BE2C (cell line): Measurements from ENCODE around the gene CNGA4.
"Not testable (repeated sequence)": the region's sequence is repeated elsewhere in the genome, so short reads cannot be mapped to it uniquely, and the experiment has no call there.

Experiments
- DNase-seq: peaks from one replicate; pipeline ENCODE4 v3.0.0-alpha.2; 2020
- H3K27me3 ChIP-seq: fragments of 250-450 bp; sonication (Bioruptor Pico); 2 replicates; pipeline ENCODE4 v1.5.1; 2020; ENCODE audit warnings: mild to moderate bottlenecking
- H3K36me3 ChIP-seq: fragments of 250-450 bp; sonication (Bioruptor Pico); 2 replicates; pipeline ENCODE4 v1.5.1; 2020; ENCODE audit warnings: mild to moderate bottlenecking
- H3K4me1 ChIP-seq: fragments of 250-450 bp; sonication (Bioruptor Pico); 2 replicates; pipeline ENCODE4 v1.5.1; 2020
- H3K4me3 ChIP-seq: 2 replicates; pipeline ENCODE4 v1.5.1; 2011; ENCODE audit warnings: low read depth, low read length
- H3K9me3 ChIP-seq: fragments of 250-450 bp; sonication (Bioruptor Pico); 2 replicates; pipeline ENCODE4 v1.5.1; 2020
- CTCF ChIP-seq: IDR thresholded peaks from 2 replicates; pipeline ENCODE4 v1.5.1; 2012; ENCODE audit warnings: mild to moderate bottlenecking, low read depth, low read length

CNGA4 gene

GRCh38 chr11:6273188-6273587 is 34.3 kb downstream of the CNGA4 start:
- no peaks in the 10 kb centered on the region for H3K9me3 ChIP-seq
- no peaks in the 10 kb centered on the region for H3K4me1 ChIP-seq
- TF ChIP-seq CTCF: no peak
- DNase-seq: no peak
- no peaks in the 10 kb centered on the region for H3K27me3 ChIP-seq
- H3K4me3 ChIP-seq: no peak overlapping the region
- H3K36me3 ChIP-seq: no peaks in the 10 kb centered on the region

- H3K4me3 ChIP-seq, H3K4me1 ChIP-seq, H3K27me3 ChIP-seq, H3K9me3 ChIP-seq, H3K36me3 ChIP-seq, DNase-seq: not testable (repeated sequence)
Observed at GRCh38 chr11:6280809-6281208, 41.9 kb downstream of the CNGA4 start.

- no peak for TF ChIP-seq CTCF
- Histone ChIP-seq H3K4me1 (no peaks in the 10 kb centered on the region), H3K27me3 (no peaks in the 10 kb centered on the region; the same call in 1 of the 2 replicates), H3K4me3 (no peak overlapping the region), H3K36me3 (no peaks in the 10 kb centered on the region), H3K9me3 (no peaks in the 10 kb centered on the region)
- DNase-seq: no peak
Observed at GRCh38 chr11:6283453-6284023, 44.6 kb downstream of the CNGA4 start.

- Histone ChIP-seq H3K9me3 (no peaks in the 10 kb centered on the region), H3K4me3 (no peak overlapping the region), H3K27me3 (no peaks in the 10 kb centered on the region; the same call in 1 of the 2 replicates), H3K4me1 (no peaks in the 10 kb centered on the region), H3K36me3 (no peaks in the 10 kb centered on the region)
- no peak for DNase-seq
- no peak for TF ChIP-seq CTCF
Observed at GRCh38 chr11:6284250-6284649, 45.4 kb downstream of the CNGA4 start.

GRCh38 chr11:6285019-6285418 is 46.1 kb downstream of the CNGA4 start:
- H3K4me1 ChIP-seq: no peaks in the 10 kb centered on the region
- TF ChIP-seq CTCF: no peak
- no peak for DNase-seq
- no peaks in the 10 kb centered on the region for H3K9me3 ChIP-seq
- H3K36me3 ChIP-seq: no peaks in the 10 kb centered on the region
- H3K4me3 ChIP-seq: no peak overlapping the region
- H3K27me3 ChIP-seq: no peaks in the 10 kb centered on the region; the same call in 1 of the 2 replicates
